Stimulated activated CD8-positive, alpha-beta memory T cell treated with anti-CD3 and anti-CD28 coated beads, Interleukin-15, amount 100 ng/mL, for 48 hours (primary cell): ENCODE results near the gene MED25.

Source experiments
- DNase-seq, 2 donors: peaks; one replicate each; pipeline ENCODE4 v3.0.0-alpha.2; 2020; ENCODE audit warnings: low read depth in 2 of 2

MED25 gene

DNA sequence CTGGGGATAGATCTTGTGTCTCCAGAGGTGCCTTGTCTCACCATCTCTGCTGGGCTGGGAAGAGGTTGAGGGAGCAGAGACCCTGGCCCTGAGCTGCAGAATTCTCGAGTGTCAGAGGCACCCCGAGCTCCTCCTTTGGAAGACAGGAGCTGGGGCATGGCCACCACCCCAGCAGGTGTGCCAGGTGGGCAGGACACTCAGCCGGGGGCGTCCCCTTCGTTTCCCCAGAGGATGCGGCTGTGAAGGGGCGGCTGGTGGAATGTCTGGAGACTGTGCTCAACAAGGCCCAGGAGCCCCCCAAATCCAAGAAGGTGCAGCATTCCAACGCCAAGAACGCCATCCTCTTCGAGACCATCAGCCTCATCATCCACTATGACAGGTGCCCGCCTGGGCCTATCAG lies 19.5 kb upstream of the MED25 start:
- no peak for DNase-seq

- DNase-seq: no peak
Measured at GRCh38 chr19:49799271-49799797, 18.8 kb upstream of the MED25 start.

DNA sequence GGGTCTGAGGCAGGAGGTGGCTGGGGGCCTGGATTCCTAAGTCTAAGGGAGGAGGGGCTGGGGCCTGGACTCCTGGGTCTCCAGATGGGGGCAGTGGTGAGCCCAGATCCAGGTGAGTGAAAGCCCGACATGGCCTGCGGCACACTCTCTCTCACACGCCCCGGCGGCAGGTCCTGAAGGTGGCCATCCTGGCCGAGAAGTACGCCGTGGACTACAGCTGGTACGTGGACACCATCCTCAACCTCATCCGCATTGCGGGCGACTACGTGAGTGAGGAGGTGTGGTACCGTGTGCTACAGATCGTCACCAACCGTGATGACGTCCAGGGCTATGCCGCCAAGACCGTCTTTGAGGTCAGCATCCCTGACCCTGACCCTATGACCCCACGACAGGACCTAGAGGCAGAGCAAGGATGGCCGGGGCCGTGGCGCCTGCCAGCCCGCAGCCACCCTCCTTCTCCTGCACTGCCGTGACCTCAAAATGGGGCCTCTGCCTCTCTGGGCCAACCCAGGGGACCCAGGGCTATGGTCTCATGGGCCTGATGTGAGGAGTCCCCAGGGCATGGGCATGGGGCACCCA lies 18.2 kb upstream of the MED25 start:
- DNase-seq: no peak

GRCh38 chr19:49800771-49801170 lies 17.3 kb upstream of the MED25 start:
- no peak for DNase-seq

GRCh38 chr19:49801401-49801888 lies 16.6 kb upstream of the MED25 start:
- DNase-seq: no peak

- no peak for DNase-seq
Measured at GRCh38 chr19:49801966-49802661, 16.0 kb upstream of the MED25 start.

DNA sequence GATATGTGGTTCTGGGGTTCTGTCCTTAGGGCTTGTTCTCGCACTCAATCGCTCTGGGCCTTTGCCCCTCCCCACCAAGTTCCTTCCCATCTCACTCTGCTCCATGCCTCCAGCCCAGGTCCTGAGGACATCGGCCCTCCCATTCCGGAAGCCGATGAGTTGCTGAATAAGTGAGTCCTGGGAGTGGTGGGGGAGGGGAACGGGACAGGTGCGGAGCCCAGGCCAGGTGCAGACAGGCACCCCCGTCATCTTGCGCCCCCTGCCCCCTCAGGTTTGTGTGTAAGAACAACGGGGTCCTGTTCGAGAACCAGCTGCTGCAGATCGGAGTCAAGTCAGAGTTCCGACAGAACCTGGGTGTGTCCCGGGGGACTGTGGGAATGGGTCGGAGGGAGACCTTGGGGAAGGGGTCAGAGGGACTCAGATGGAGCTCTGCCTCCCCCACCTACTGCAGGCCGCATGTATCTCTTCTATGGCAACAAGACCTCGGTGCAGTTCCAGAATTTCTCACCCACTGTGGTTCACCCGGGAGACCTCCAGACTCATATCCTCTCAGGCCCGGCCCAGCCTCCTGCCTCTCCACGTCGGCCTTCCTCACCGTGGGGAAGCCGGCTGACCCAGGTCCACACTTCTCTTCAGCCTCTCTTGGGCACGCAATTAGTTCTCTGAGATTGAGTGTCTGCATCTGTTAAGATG lies 15.1 kb upstream of the MED25 start:
- no peak for DNase-seq

- no peak for DNase-seq
Measured at GRCh38 chr19:49803529-49803856, 14.6 kb upstream of the MED25 start.

GRCh38 chr19:49805822-49806619 lies 12.1 kb upstream of the MED25 start:
- no peak for DNase-seq

- no peak for DNase-seq
Measured at GRCh38 chr19:49806620-49806959, 11.5 kb upstream of the MED25 start.

GRCh38 chr19:49807058-49807903 lies 10.8 kb upstream of the MED25 start:
- DNase-seq: no peak

GRCh38 chr19:49807904-49808675 lies 10.0 kb upstream of the MED25 start:
- no peak for DNase-seq

- DNase-seq: peak; percentile 67 to 69
Measured at GRCh38 chr19:49808711-49809159, 9.4 kb upstream of the MED25 start.

GRCh38 chr19:49809160-49809940 lies 8.7 kb upstream of the MED25 start:
- DNase-seq: peak in 1 of 2 donors; percentile 21

- no peak for DNase-seq
Measured at GRCh38 chr19:49809941-49810389, 8.1 kb upstream of the MED25 start.

DNA sequence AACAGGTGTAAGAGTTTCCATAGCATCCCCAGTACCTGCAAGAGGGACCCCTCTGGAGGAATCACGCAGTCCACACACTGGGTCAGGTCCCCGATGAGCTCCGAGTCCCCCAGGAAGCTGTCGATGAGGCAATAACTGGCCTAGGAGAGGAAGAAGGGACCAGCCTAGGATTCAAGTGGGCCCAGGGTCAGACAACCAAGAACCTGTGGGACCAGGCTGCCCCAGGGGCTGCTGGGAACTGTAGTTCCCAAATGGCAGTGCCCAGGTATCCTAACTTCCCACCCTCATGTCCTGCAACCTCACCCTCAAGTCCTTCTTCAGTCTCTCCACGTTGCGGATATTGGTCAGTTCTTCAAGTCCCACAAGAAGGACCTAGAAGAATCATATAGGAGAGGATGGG lies 6.8 kb upstream of the MED25 start:
- no peak for DNase-seq

DNA sequence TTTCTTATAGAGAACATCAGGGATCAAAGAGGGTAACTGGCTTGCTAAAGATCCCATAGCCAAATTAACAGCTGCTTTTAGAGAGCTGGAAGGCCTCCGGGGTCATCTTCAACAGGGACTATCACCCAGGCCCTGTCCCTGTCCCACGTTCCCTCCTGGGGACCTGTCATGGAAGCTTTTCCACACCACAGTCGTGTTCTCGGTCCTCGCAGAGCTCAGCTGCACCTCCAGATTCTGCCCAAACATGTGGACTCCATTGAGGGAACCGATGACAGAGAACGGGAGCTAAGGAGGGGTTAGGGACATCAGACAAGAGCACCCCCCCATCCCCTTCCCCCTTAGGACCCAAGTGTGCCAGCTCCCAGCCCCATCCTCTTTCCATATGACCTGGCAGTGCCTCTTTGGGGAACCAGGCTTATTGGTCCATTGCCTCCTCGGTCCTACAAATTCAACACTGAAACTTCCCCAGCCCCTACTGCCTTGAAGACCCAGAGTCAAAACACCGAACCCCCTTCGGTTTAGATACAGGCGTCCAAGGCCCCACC lies 5.6 kb upstream of the MED25 start:
- DNase-seq: no peak

DNA sequence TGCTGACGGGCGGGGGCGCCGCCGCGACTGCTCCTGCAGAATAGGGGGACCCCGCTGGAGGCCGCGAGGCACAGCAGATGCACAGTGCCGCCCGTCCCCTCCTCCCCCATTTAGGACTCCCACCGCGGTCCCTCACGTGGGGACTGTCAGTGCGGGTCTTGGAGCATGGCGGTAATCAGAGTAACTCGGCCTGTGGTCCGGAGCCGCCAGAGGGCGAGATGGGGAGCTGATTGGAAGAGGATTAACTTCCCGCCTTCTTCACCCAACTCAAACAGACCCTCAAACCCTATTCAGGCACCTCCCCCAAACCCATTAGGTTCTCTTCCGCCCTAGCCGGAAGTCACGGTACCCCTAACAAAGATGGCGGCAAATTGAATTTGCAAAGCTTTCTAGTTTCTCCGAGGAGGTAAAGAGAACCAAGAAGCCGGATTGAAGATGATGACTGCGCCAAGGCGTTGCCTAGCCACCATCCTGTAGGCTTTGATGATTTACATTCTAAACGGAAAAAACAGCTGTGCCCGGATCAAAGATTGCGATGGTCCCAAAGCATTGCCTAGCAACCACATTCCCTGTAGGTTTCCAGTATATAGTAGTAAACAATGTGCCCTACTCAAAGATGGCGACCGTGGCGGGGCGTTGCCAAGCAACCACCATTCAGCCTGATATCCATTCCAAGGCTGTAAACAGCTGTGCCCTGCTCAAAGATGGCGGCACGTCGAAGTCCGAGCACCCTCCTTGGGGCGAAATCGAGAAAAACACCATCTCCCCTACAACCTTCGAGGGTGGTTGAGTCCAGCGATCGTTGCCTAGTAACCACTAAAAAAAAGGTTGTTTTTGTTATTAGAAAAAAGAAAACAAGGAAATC lies 4.9 kb upstream of the MED25 start, which contains the start of gene FUZ:
Gene FUZ (minus strand): TSS at position 296 of the 865 bp plus-strand sequence. CDS start 186 bp downstream, at position 110.
- peak; percentile 88 for DNase-seq
